SIG-M5 (cell line): ENCODE measurements around the gene ALDH3B1.

ENCODE experiments used
- DNase-seq: peaks from one replicate; lab custom pipeline; 2025; lab: John Stamatoyannopoulos, UW

Gene ALDH3B1

GRCh38 chr11:68047437-68048290 is 37.5 kb downstream of the ALDH3B1 start:
- no peak for DNase-seq

DNA sequence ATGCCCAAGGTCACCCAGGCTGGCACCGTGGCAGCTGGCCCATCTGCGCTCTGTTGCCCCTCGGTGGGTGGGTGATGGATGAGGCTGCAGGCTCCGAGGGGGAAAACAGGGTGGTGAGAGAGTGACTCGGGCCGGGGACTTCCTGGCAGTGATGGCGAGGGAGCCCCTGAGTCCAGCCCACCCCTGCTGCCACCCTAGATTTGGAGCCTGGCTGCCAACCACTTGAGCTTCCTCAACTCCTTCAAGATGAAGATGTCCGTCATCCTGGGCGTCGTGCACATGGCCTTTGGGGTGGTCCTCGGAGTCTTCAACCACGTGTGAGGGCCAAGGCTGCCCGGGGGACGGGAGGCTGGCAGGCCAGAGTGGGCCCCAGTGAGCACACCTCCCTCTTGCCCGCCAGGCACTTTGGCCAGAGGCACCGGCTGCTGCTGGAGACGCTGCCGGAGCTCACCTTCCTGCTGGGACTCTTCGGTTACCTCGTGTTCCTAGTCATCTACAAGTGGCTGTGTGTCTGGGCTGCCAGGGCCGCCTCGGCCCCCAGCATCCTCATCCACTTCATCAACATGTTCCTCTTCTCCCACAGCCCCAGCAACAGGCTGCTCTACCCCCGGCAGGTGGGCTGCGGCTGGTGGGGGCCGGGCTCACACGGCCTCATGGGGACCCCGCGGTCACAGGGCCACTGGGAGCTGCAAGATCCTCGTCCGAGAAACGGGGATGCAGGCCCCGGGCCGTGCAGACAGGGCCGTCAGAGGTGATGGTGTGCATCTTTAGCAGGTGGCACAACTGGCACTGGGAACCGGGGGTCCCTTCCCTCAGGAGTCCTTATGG is 38.8 kb downstream of the ALDH3B1 start:
- no peak for DNase-seq

DNA sequence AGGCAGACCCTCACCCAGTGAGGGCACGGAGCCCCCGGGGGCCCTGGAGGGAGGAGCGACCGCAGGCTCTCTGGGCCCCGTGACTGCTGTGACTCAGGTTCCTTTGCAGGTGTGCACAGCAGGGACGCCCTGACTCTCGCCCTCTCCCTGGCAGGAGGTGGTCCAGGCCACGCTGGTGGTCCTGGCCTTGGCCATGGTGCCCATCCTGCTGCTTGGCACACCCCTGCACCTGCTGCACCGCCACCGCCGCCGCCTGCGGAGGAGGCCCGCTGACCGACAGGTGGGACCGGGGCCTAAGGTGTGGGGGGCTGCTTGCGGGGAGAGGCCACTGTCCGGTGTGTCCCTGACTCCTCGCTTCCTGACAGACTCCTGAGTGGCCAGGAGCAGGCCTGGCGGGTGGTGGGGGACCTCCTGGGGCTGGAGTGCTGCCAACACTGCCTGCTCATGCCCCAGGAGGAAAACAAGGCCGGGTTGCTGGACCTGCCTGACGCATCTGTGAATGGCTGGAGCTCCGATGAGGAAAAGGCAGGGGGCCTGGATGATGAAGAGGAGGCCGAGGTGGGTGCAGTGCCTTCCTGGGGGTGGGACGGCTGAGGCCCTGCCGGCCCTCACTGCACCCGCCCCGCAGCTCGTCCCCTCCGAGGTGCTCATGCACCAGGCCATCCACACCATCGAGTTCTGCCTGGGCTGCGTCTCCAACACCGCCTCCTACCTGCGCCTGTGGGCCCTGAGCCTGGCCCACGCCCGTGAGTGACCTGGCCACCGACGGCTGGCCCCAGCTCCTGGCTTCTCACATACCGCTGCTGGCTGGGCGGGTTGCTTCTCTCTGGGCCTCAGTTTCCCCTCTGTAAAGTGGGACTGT is 39.6 kb downstream of the ALDH3B1 start:
- no peak for DNase-seq

GRCh38 chr11:68050371-68050841 is 40.3 kb downstream of the ALDH3B1 start:
- DNase-seq = no peak

DNA sequence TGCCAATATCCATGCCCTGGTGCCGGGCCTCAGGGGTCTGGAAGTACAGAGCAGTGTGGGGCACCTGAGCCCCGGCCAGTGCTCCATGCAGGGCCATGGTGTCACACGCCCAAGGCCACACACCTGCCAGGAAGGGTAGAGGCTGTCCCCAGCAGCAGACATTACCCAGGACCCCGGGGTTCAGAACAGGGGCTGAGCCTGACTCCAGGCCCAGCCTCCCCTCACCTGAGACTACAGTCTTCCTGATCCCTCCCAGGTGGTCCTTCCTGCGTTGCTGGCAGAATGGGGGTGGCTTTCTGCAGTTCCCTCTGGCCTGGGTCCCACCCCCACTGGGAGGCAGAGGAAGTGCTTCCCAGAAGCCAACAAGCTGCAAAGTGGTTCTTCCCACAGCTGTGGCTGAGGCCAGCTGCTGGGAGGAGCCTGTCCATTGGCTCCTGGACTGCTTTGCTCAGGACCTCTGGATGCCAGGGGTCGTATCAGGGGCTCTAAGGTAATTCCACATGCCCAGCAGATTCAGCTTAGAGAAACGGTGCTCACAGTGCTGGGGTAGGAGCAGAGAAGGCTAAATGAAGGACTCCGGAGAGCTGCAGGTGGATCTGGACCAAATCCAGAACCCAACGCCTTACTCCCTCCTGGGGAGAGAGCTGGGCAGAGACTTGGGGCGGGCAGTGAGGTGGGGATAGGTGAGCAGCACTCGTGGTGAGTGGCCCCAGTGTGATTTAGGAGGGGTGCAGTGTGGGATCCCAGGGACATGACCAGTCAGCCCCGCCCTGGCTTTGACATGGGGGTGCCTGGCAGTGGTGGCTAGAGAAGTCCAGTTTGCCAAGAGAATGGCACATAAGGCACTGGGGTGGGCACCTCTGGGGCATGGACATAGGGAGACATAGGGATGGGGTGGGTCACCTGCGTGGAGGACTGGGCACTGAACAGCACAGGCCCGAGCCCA is 41.3 kb downstream of the ALDH3B1 start:
- DNase-seq = no peak

GRCh38 chr11:68052137-68052873 is 42.2 kb downstream of the ALDH3B1 start:
- no peak for DNase-seq

GRCh38 chr11:68053117-68053516 is 43.0 kb downstream of the ALDH3B1 start:
- no peak for DNase-seq

DNA sequence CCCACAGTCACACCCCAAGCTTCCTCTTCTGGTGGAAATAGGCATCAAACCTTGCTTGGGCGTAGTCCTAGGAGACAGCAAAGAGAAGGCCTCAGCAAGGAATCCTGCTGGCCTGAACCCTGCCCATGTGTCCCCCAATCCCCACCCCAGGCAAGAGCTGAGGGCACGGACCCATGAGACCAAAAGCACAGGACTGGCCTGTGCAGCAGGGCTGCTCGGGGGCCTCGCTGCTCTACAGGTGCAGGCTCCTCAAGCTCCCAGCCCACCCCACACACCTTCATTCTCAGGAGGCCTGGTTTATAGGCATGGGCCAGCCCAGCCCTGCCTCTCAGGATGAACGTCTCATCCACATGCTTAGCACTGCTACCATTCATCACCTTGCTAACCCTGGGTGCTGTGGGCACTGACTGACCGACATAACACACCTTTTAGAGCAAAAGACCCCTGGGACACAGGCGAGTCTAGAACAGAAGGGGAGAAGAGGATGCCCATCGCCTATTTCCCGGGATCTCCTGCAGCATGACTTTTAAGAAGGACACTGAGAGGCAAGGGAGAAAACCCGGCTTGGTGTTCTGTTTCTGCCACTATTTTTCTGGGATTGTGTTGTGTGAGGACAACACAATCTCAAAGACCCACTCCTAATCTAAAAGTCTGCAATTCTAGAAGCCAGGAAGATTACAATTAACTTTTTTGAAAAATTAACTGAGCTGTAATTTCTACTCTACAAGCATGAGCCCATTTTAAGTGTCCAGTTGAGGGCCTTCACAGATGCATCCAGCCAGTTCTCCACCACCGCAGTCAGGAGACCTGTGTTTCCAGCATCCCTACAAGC is 44.1 kb downstream of the ALDH3B1 start:
- DNase-seq = no peak

DNA sequence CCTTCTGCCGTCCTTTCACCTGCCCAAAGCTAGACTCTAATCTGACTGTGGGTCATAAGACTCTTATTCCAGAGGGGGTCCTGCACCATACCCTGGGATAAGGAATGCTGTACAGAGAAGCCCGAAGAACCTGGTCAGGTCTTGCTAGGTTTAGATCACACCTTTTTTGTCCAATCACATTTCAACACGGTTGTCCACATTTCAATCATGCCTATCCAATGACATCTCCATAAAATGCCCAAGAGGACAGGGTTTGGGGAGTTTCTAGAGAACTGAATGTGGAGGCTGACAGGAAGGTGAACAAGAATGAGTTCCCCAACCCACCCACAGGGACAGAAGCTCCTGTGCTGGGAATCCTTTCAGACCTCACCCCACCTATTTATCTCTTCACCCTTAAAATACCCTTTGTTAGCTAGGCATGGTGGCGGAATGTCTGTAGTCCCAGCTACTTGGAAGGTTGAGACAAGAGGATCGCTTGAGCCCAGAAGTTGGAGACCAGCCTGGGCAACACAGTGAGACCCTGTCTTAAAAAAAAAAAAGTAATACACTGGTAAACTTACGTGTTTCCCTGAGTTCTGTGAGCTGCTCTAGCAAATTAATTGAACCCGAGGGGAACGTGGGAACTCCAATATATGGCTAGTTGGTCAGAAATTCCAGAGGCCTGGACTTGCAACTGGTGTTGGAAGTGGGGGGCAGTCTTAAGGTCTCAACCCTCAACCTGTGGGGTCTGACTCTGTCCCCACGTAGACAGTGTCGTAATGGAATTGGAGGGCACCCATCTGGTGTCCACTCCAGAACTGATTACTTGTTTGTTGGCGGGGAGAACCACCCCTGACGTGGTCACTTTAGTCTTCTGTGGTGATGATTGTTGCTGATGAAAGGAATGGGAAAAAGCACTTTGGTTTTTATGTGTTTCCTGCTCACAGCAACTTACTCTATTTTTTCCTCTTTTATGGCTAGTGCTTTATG is 46.5 kb downstream of the ALDH3B1 start:
- DNase-seq = no peak

GRCh38 chr11:68057807-68058206 is 47.7 kb downstream of the ALDH3B1 start:
- DNase-seq = no peak

- no peak for DNase-seq
Observed at GRCh38 chr11:68061508-68061907, 51.4 kb downstream of the ALDH3B1 start.

DNA sequence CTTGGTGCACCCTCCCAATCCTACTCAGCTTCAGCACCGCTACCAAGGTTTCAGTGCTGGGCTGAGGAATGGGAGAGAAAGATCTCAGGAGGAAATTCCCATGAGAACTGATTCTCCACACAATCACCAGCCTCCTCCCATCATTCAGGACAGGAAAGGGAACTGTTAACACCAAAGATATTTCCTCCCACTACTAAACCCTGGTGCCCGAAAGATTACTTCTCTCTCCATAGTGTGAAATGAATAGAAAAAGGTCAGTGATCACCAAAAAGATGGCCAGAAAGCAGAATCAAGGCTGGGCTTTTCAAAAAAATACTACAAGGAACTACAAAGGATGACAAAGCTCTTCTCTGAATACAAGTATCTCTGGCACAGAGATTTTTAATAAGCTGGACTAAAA is 54.8 kb downstream of the ALDH3B1 start:
- no peak for DNase-seq

DNA sequence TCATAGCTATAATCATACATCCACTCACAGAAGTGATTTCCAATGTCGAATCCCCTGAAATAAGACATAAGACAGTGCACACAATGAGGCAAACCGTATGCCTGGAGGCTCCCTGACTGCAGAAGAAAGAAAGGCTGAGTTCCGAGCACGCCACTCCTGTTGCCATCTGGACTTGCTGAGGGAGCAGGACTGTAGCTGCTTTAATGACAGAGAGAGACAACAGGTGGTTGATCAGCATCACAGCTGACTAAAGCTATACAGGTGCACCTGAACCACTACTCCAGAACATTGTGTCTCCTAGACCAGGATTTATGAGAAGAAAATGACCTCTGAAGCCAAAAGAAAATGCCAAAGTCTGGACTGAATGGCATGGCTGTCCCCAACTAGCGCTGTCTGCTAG is 55.7 kb downstream of the ALDH3B1 start:
- DNase-seq = no peak

- no peak for DNase-seq
Observed at GRCh38 chr11:68066742-68067141, 56.6 kb downstream of the ALDH3B1 start.

GRCh38 chr11:68067991-68068390 is 57.9 kb downstream of the ALDH3B1 start:
- no peak for DNase-seq

DNA sequence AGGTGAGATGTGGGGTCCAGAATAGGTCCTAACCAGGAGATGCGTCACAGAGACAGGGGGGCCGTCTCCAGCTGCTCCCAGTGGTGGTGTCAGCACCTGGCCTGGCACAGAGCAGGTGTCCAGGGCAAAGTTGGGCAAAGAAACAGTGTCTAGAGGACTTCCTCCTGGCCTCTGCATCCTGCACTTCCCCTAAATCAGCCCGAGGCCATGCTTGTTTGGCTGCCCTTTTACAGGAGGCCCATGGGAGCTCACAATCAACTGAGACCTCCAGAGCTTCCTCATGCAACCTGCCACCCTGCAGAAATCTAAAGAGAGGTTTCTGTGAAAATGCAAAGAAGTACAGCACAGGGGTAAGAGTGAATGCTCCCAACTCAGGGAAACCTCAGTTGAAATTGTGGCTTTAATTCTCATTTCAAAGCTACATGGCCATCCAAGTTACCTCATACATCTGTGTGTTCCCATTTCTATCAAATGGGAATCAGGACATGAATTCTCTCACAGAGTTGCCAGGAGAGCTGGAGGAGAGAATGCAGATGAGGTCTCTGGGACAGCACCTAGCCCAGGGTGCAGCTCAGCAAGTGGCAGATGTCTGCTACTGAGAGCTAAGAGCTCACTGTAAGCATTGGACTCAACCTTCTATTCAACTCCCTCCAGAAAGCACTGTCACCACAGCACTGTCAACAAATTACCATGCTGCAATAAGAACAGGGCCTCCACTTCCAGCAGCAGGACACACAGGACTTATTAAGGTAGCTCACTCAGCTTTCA is 61.3 kb downstream of the ALDH3B1 start:
- no peak for DNase-seq

DNA sequence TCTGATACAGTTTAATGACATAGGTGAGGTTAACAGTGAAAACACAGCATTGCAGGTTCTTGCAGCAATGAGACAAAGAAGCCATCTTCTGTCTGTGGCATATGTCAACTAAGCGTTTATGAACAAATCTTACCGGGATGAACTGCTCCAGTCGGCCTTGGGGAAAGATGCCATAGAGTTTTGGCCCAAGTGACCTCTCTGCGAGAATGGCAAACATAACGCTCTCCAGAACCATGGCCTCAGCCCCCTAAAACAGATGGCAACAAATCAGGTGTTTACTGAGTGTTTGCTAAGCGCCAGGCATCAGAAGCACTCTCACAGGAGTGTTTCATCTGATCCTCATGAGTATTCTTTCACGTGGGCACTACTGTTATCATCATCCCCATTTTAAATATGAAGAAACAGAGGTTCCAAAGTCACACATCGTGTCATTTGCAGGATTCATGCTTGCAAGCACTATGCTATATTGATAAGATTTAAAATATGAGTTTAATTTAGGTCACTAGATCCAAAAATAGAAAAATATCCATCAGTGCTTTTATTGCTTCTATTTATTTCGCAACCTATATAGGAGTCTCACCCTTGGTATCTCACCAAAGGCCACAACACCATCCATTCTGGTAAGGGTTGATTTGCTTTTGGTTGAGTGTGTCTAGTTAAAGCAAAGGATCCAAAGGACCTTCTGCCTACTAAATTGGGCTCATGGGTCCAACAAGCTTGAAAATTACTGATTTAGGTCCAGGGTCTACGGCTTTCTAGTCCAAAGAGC is 64.6 kb downstream of the ALDH3B1 start:
- no peak for DNase-seq
